T-cell (primary cell): ENCODE results near the gene ZDHHC13. TPM values are rescaled to one million over a fixed set of nuclear protein-coding genes. Genes with fewer than 3 reads are reported as not detected.

Experiments used
- ATAC-seq, 4 experiments: fragments of 200-7000 bp in 3 of 4; fragments of 150-1000 bp in 1 of 4; cut with Tn5 transposase; replicated peaks in 1 of 4; 1 replicate in 3 of 4; 2 replicates in 1 of 4; pipeline ENCODE4 v1.10.0; 2021; ENCODE audit warnings: moderate library complexity in 3 of 4, mild to moderate bottlenecking in 2 of 4, moderate number of reproducible peaks in 1 of 4
- CTCF ChIA-PET, 2 donors: fragments of 300-600 bp; sonication (Branson Sonifier 250); formaldehyde crosslinking; loops; one replicate each; lab custom pipeline; 2022; ENCODE audit warnings: antibody characterized with exemption in 2 of 2; lab: Charles Lee
- POLR2A ChIA-PET, 2 donors: fragments of 300-600 bp; sonication (Branson Sonifier 250); formaldehyde crosslinking; loops; one replicate each; lab custom pipeline; 2022; ENCODE audit warnings: antibody characterized with exemption in 2 of 2; lab: Charles Lee
- DNase-seq, 35 experiments: peaks; one replicate each; pipeline versions ENCODE4 v3.0.0 to v3.0.0-alpha.2; 2013 to 2023
- H3K27ac ChIP-seq: one replicate; pipeline ENCODE4 v1.5.1; 2013; ENCODE audit warnings: low read length
- H3K27me3 ChIP-seq, 2 experiments: replicated peaks in 1 of 2; 1 replicate in 1 of 2; 2 replicates in 1 of 2; pipeline versions ENCODE4 v1.6.1 to v1.7.0; 2013; ENCODE audit warnings: low read length in 1 of 2, mixed read lengths in 1 of 2; ENCODE audit not compliant: control insufficient read depth in 2 of 2, insufficient read depth in 2 of 2; ENCODE audit errors: extremely low read depth in 1 of 2
- H3K36me3 ChIP-seq, 2 donors: 1 replicate in 1 of 2; 2 replicates in 1 of 2; pipeline versions ENCODE4 v1.6.1 to v1.7.0; 2013; ENCODE audit warnings: low read length in 1 of 2; ENCODE audit not compliant: control insufficient read depth in 2 of 2, insufficient read depth in 1 of 2; ENCODE audit errors: extremely low read depth in 1 of 2
- H3K4me1 ChIP-seq, 2 experiments: 1 replicate in 1 of 2; 2 replicates in 1 of 2; pipeline versions ENCODE4 v1.6.1 to v1.7.0; 2013; ENCODE audit warnings: low read length in 2 of 2, mixed read lengths in 1 of 2; ENCODE audit not compliant: insufficient read depth in 2 of 2, control insufficient read depth in 1 of 2; ENCODE audit errors: extremely low read depth in 1 of 2
- H3K4me3 ChIP-seq, 2 donors: 1 replicate in 1 of 2; 2 replicates in 1 of 2; pipeline versions ENCODE4 v1.5.1 to v1.7.0; 2013; ENCODE audit warnings: mild to moderate bottlenecking in 2 of 2, low read length in 1 of 2, moderate library complexity in 1 of 2; ENCODE audit not compliant: control insufficient read depth in 1 of 2; ENCODE audit errors: extremely low read depth in 1 of 2
- H3K9me3 ChIP-seq: 2 replicates; pipeline ENCODE4 v1.7.0; 2013
- H3K27ac Mint-ChIP-seq, 2 donors: one replicate each; pipeline ENCODE4 v1.8.0; 2020 to 2021; ENCODE audit warnings: mild to moderate bottlenecking in 2 of 2, mixed read lengths in 2 of 2
- H3K27me3 Mint-ChIP-seq, 2 donors: one replicate each; pipeline ENCODE4 v1.8.0; 2021 to 2022; ENCODE audit warnings: mixed read lengths in 2 of 2
- H3K36me3 Mint-ChIP-seq: one replicate; pipeline ENCODE4 v1.8.0; 2021; ENCODE audit warnings: mixed read lengths
- H3K4me1 Mint-ChIP-seq, 3 donors: one replicate each; pipeline ENCODE4 v1.8.0; 2020 to 2022; ENCODE audit warnings: mixed read lengths in 3 of 3, mild to moderate bottlenecking in 1 of 3
- H3K4me3 Mint-ChIP-seq, 3 donors: one replicate each; pipeline ENCODE4 v1.8.0; 2020 to 2022; ENCODE audit warnings: mild to moderate bottlenecking in 3 of 3, mixed read lengths in 3 of 3, moderate library complexity in 3 of 3
- H3K9me3 Mint-ChIP-seq, 3 donors: one replicate each; pipeline ENCODE4 v1.8.0; 2020 to 2022; ENCODE audit warnings: mixed read lengths in 3 of 3
- WGBS: methylation state at CpG from one replicate; pipeline ENCODE4 v1.1.5; 2013; ENCODE audit warnings: missing lambda C conversion rate; ENCODE audit not compliant: insufficient coverage; 5-methylcytosine and 5-hydroxymethylcytosine counted together
- total RNA-seq, 35 experiments: library from RNA in 6 of 35; stranded (reverse) in 6 of 35; fragments of 120-200 nt in 1 of 35; gene quantifications; one replicate each; pipeline versions ENCODE4 v1.2.1 to v1.2.4 and lab custom pipeline; 2013 to 2026

ZDHHC13 gene
- total RNA-seq, 5 donors from 2014 or later (not counting 1 experiment from before 2014, with no cell fraction given), result 10.2 to 16.3 (median 13.4) TPM

DNA sequence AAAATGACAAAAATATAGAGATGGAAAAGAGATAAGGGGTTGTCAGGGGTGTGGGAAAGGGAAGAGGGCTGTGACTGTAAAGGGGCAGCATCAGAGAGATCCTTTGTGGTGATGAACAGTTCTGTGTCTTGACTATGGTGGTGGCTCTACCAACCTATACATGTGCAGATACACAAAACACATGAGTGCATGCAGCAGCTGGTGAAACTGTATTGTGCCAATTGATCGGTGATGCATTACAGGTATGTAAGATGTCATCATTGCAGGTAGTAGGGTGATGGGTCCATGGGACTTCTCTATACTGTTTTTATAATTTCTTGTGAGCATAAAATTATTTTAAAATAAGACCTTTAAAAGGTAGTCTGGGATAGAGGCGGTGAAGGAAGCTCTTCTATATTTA, 24.1 kb upstream of the ZDHHC13 start:
- Histone ChIP-seq H3K4me1 (no peaks in the 10 kb centered on the region), H3K27ac (no peak overlapping the region), H3K36me3 (no peaks in the 10 kb centered on the region), H3K27me3 (peaks cover 0 to 4% of the 10 kb centered on the region in 2 experiments), H3K9me3 (no peaks in the 10 kb centered on the region), H3K4me3 (no peak overlapping the region)
- Mint-ChIP-seq H3K36me3 (no peaks in the 10 kb centered on the region), H3K27ac (no peak overlapping the region), H3K9me3 (no peaks in the 10 kb centered on the region), H3K4me1 (no peaks in the 10 kb centered on the region), H3K4me3 (no peak overlapping the region), H3K27me3 (peaks cover 45 to 53% of the 10 kb centered on the region in 2 donors)
- ChIA-PET CTCF (interaction anchor here in 1 of 2 donors (1.2 kb wide), 1 partner anchor 16 kb away, joined by 3 read pairs; no protein-coding TSS in a partner anchor), POLR2A (no interaction called here)
- DNase-seq (no peak), ATAC-seq (no peak)
- WGBS, result no CpG with 5 or more reads among the region's 2 CpGs

DNA sequence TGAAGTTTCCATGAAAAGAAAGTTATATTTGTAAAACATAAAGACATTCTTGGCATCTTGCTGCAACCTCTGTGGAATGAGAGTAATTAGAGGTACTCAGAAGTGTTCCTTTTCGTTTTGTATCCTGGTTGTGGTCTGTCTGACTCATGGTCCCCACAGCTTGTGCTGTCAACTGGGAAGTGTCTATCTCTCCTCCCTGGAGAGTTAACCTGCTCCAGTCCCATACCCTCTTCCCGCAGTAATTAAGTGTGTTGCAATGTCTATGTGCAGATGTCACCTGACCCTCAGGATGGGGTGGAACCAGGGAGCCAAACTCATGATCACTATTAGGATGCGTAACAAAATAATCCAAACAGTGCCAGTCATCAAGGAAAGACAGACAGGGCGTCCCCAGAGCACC, 23.0 kb upstream of the ZDHHC13 start:
- H3K36me3 ChIP-seq, result no peaks in the 10 kb centered on the region
- H3K4me3 ChIP-seq, result no peak overlapping the region
- no peaks in the 10 kb centered on the region for H3K9me3 ChIP-seq
- H3K9me3 Mint-ChIP-seq, result no peaks in the 10 kb centered on the region
- H3K4me1 Mint-ChIP-seq, result no peaks in the 10 kb centered on the region
- H3K27me3 ChIP-seq, result peaks cover 0 to 4% of the 10 kb centered on the region in 2 experiments
- H3K36me3 Mint-ChIP-seq, result no peaks in the 10 kb centered on the region
- no CpG with 5 or more reads among the region's 4 CpGs for WGBS
- H3K27ac Mint-ChIP-seq, result no peak overlapping the region
- CTCF ChIA-PET, result interaction anchor here in 1 of 2 donors (0.5 kb wide), 1 partner anchor 36 kb away, joined by 3 read pairs; no protein-coding TSS in a partner anchor
- ATAC-seq, result no peak
- POLR2A ChIA-PET, result no interaction called here
- H3K27me3 Mint-ChIP-seq, result peaks cover 49 to 57% of the 10 kb centered on the region in 2 donors
- no peak for DNase-seq
- no peaks in the 10 kb centered on the region for H3K4me1 ChIP-seq
- no peak overlapping the region for H3K27ac ChIP-seq
- no peak overlapping the region for H3K4me3 Mint-ChIP-seq

GRCh38 chr11:19094859-19095258, 22.1 kb upstream of the ZDHHC13 start:
- H3K27me3 Mint-ChIP-seq, result peaks cover 43 to 56% of the 10 kb centered on the region in 2 donors
- ChIA-PET CTCF (interaction anchor here in 1 of 2 donors (0.6 kb wide), 1 partner anchor 17 kb away, joined by 3 read pairs; no protein-coding TSS in a partner anchor), POLR2A (no interaction called here)
- Histone ChIP-seq H3K36me3 (no peaks in the 10 kb centered on the region), H3K27ac (no peak overlapping the region), H3K4me1 (no peaks in the 10 kb centered on the region), H3K9me3 (no peaks in the 10 kb centered on the region), H3K27me3 (peaks cover 0 to 4% of the 10 kb centered on the region in 2 experiments), H3K4me3 (no peak overlapping the region)
- no peak overlapping the region for H3K4me3 Mint-ChIP-seq
- no peak for ATAC-seq
- H3K9me3 Mint-ChIP-seq, result no peaks in the 10 kb centered on the region
- WGBS, result no CpG with 5 or more reads among the region's 2 CpGs
- H3K36me3 Mint-ChIP-seq, result no peaks in the 10 kb centered on the region
- no peak overlapping the region for H3K27ac Mint-ChIP-seq
- DNase-seq, result no peak
- no peaks in the 10 kb centered on the region for H3K4me1 Mint-ChIP-seq

DNA sequence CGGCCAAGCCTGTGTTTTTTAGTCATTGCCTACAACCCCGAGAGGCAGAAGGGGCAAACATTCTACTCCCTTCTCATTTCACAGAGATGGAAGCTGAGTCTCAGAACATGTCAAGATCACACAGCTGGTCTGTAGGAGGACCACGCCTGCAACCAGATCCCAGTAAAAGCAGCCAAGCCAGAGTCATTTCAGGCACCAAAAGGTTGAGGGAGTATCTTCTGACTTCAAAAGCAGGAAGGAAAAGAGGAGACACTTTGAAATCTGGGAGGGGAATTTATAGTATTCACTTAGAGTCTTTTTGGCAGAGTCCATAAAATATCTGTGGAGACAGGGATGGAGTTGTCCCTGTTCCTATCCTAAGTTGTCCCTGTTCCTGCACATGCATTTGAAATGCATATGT, 17.9 kb upstream of the ZDHHC13 start:
- no peaks in the 10 kb centered on the region for H3K4me1 ChIP-seq
- H3K27me3 Mint-ChIP-seq, result peaks cover 20 to 29% of the 10 kb centered on the region in 2 donors
- CTCF ChIA-PET, result no interaction called here
- ATAC-seq (no peak), DNase-seq (no peak)
- H3K27ac ChIP-seq, result no peak overlapping the region
- WGBS, result 73% methylated on average over 3 of the region's 3 CpGs
- no peak overlapping the region for H3K4me3 ChIP-seq
- H3K36me3 Mint-ChIP-seq, result no peaks in the 10 kb centered on the region
- no peaks in the 10 kb centered on the region for H3K36me3 ChIP-seq
- H3K9me3 ChIP-seq, result no peaks in the 10 kb centered on the region
- H3K4me3 Mint-ChIP-seq, result no peak overlapping the region
- no peaks in the 10 kb centered on the region for H3K27me3 ChIP-seq
- POLR2A ChIA-PET, result no interaction called here
- H3K4me1 Mint-ChIP-seq, result no peaks in the 10 kb centered on the region
- peaks cover 0 to 5% (median 4%) of the 10 kb centered on the region in 3 donors for H3K9me3 Mint-ChIP-seq
- no peak overlapping the region for H3K27ac Mint-ChIP-seq

DNA sequence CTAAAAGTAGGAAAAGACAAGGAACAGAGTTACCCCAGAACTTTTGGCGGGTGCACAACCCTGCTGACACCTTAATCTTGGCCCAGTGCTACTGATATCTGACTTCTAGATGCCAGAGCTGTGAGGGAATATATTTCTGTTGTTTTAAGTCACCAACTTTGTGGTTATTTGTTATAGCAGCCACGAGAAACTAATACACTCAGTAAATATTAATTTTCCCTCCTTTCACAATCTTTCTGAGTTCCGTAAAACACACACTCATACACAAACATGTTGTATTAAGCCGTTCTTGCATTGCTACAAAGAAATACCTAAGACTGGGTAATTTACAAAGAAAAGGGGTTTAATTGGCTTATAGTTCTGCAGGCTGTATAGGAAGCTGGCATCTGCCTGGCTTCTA, 16.1 kb upstream of the ZDHHC13 start:
- H3K9me3 Mint-ChIP-seq, result peaks cover 0 to 5% (median 4%) of the 10 kb centered on the region in 3 donors
- H3K9me3 ChIP-seq, result no peaks in the 10 kb centered on the region
- WGBS, result no CpG with 5 or more reads among the region's 4 CpGs
- POLR2A ChIA-PET, result no interaction called here
- H3K4me3 Mint-ChIP-seq, result no peak overlapping the region
- no peak for DNase-seq
- no peak overlapping the region for H3K4me3 ChIP-seq
- peaks cover 22 to 26% of the 10 kb centered on the region in 2 donors for H3K27me3 Mint-ChIP-seq
- no peak overlapping the region for H3K27ac ChIP-seq
- H3K36me3 ChIP-seq, result no peaks in the 10 kb centered on the region
- H3K36me3 Mint-ChIP-seq, result no peaks in the 10 kb centered on the region
- H3K27ac Mint-ChIP-seq, result no peak overlapping the region
- H3K4me1 Mint-ChIP-seq, result no peaks in the 10 kb centered on the region
- H3K27me3 ChIP-seq, result no peaks in the 10 kb centered on the region
- no peaks in the 10 kb centered on the region for H3K4me1 ChIP-seq
- CTCF ChIA-PET, result no interaction called here
- ATAC-seq, result no peak

GRCh38 chr11:19101796-19102520, 15.0 kb upstream of the ZDHHC13 start:
- POLR2A ChIA-PET, result no interaction called here
- Histone ChIP-seq H3K36me3 (no peaks in the 10 kb centered on the region), H3K4me3 (no peak overlapping the region), H3K9me3 (no peaks in the 10 kb centered on the region), H3K27me3 (no peaks in the 10 kb centered on the region), H3K4me1 (no peaks in the 10 kb centered on the region), H3K27ac (no peak overlapping the region)
- H3K27me3 Mint-ChIP-seq, result peaks cover 18 to 24% of the 10 kb centered on the region in 2 donors
- H3K27ac Mint-ChIP-seq, result no peak overlapping the region
- no CpG with 5 or more reads among the region's 4 CpGs for WGBS
- no peaks in the 10 kb centered on the region for H3K4me1 Mint-ChIP-seq
- DNase-seq, result no peak
- H3K9me3 Mint-ChIP-seq, result peaks cover 0 to 5% (median 4%) of the 10 kb centered on the region in 3 donors
- H3K36me3 Mint-ChIP-seq, result no peaks in the 10 kb centered on the region
- CTCF ChIA-PET, result interaction anchor here in 1 of 2 donors (0.8 kb wide), 1 partner anchor 31 kb away, joined by 5 read pairs; no protein-coding TSS in a partner anchor
- no peak for ATAC-seq
- no peak overlapping the region for H3K4me3 Mint-ChIP-seq
